Cardiac septum (tissue), 1 donor: Measurements from ENCODE around the gene MAP2K3. TPM values are rescaled to one million over a fixed set of nuclear protein-coding genes. Genes with fewer than 3 reads are reported as not detected.
A peak's percentile ranks its signal among the peaks of the same experiment; 100 is the strongest.

Source experiments
- DNase-seq: peaks from one replicate; pipeline ENCODE4 v3.0.0-alpha.2; 2020; ENCODE audit warnings: low spot score
- intact Hi-C: fragments of 100-400 bp; cut with DNase I; formaldehyde crosslinking; loops from one replicate; pipeline ENCODE4 v1.14.0; 2022
- long read RNA-seq: library from polyadenylated mRNA; unstranded; transcript quantifications from one replicate; pipeline ENCODE4 v2.0.0, GENCODE V29; 2021
- total RNA-seq: library from RNA; stranded (reverse); fragmentation: NEBNext Ultra II Directional; extraction: Animal tissue kit (Norgen Biotek cat#: 25700); gene quantifications from one replicate; pipeline ENCODE4 v1.2.1, GENCODE V29; 2021
- donor health status: DM: no; HTN: no; CAD: no.

The MAP2K3 gene
- total RNA-seq, result 70.5 TPM
- long read RNA-seq, transcript MAP2K3-202 (12 exons, 2,303 nt), result major isoform, 107 of 162 reads
- long read RNA-seq, transcript MAP2K3-205 (3 exons, 927 nt), result minor isoform, 16 of 162 reads
- long read RNA-seq, partial matches to known transcripts, result 13 of 162 reads
- long read RNA-seq, other reads (novel, unspliced or antisense), result 22 of 162 reads

GRCh38 chr17:21284319-21285163 lies at the start of gene MAP2K3:
Gene MAP2K3, plus strand, starts transcription at chr17:21284711. Its CDS starts 210 bp downstream, at chr17:21284921.
- peak; percentile 100 for DNase-seq
- intact Hi-C loops, result loop anchor here (5.0 kb wide), 3 partner anchors 33 to 157 kb away; partner anchors contain the start of genes DHRS7B and KCNJ12

- intact Hi-C loops, result no loop called here
- DNase-seq, result no peak
These were observed 48.6 kb upstream of the MAP2K3 start for GRCh38 chr17:21235921-21236320.

GRCh38 chr17:21239680-21240368 lies 44.7 kb upstream of the MAP2K3 start:
- DNase-seq, result no peak
- intact Hi-C loops, result no loop called here

GRCh38 chr17:21240369-21241055 lies 44.0 kb upstream of the MAP2K3 start:
- no peak for DNase-seq
- intact Hi-C loops, result no loop called here

- intact Hi-C loops, result no loop called here
These were observed 42.9 kb upstream of the MAP2K3 start for GRCh38 chr17:21241564-21241963.

GRCh38 chr17:21242026-21242697 lies 42.3 kb upstream of the MAP2K3 start:
- no peak for DNase-seq
- intact Hi-C loops, result no loop called here

More at GRCh38 chr17:21241564-21241963, 42.9 kb upstream of the MAP2K3 start:
- DNase-seq, result no peak

GRCh38 chr17:21242780-21243515 lies 41.6 kb upstream of the MAP2K3 start:
- intact Hi-C loops, result no loop called here
- peak; percentile 81 for DNase-seq

GRCh38 chr17:21243516-21244303 lies 40.8 kb upstream of the MAP2K3 start:
- DNase-seq, result no peak
- intact Hi-C loops, result no loop called here

- intact Hi-C loops, result no loop called here
- DNase-seq, result no peak
These were observed 38.8 kb upstream of the MAP2K3 start for GRCh38 chr17:21245639-21246084.

GRCh38 chr17:21246698-21247097 lies 37.8 kb upstream of the MAP2K3 start:
- intact Hi-C loops, result no loop called here
- no peak for DNase-seq

- DNase-seq, result no peak
- intact Hi-C loops, result no loop called here
These were observed 36.8 kb upstream of the MAP2K3 start for GRCh38 chr17:21247552-21248258.

GRCh38 chr17:21248500-21248899 lies 36.0 kb upstream of the MAP2K3 start:
- intact Hi-C loops, result no loop called here
- no peak for DNase-seq

GRCh38 chr17:21249086-21249795 lies 35.3 kb upstream of the MAP2K3 start:
- DNase-seq, result no peak
- intact Hi-C loops, result no loop called here

- intact Hi-C loops, result no loop called here
- DNase-seq, result no peak
These were observed 34.4 kb upstream of the MAP2K3 start for GRCh38 chr17:21249920-21250703.

- DNase-seq, result no peak
- intact Hi-C loops, result no loop called here
These were observed 33.7 kb upstream of the MAP2K3 start for GRCh38 chr17:21250854-21251253.
